OCI-LY7 (cell line): ENCODE data around the gene UGP2. TPM values are rescaled to one million over a fixed set of nuclear protein-coding genes. Genes with fewer than 3 reads are reported as not detected.

ENCODE experiments used
- BruUV-seq: library from RNA; stranded (reverse); fragments of 400-500 nt; replicated peaks from 2 replicates; lab custom pipeline; 2021; lab: Mats Ljungman, UMichigan
- CTCF ChIA-PET: fragments of 300-600 bp; sonication (Branson Sonifier 250); formaldehyde crosslinking; loops from one replicate; lab custom pipeline; 2022; ENCODE audit warnings: antibody characterized with exemption; ENCODE audit not compliant: unreplicated experiment; lab: Charles Lee
- POLR2A ChIA-PET: fragments of 300-600 bp; sonication (Branson Sonifier 250); formaldehyde crosslinking; loops from one replicate; lab custom pipeline; 2022; ENCODE audit warnings: antibody characterized with exemption; lab: Charles Lee
- DNase-seq: peaks from one replicate; pipeline ENCODE4 v3.0.0-alpha.2; 2015; ENCODE audit warnings: low spot score
- H2AFZ ChIP-seq: fragments of 200-600 bp; sonication (generic), shearing (Covaris generic); 2 replicates; pipeline ENCODE4 v1.6.1; 2014; ENCODE audit warnings: mild to moderate bottlenecking, antibody characterized with exemption, low read length, moderate library complexity
- H3K27ac ChIP-seq: fragments of 200-600 bp; sonication (generic); 2 replicates; pipeline ENCODE4 v1.5.1; 2014; ENCODE audit warnings: mixed run types, low read depth, mild to moderate bottlenecking, moderate library complexity, low read length, inconsistent platforms; ENCODE audit not compliant: poor library complexity, severe bottlenecking
- H3K36me3 ChIP-seq: fragments of 200-600 bp; sonication (generic); 2 replicates; pipeline ENCODE4 v1.6.1; 2014; ENCODE audit warnings: mild to moderate bottlenecking, antibody characterized with exemption, low read length, moderate library complexity, mixed read lengths; ENCODE audit not compliant: insufficient read depth
- H3K4me1 ChIP-seq: fragments of 200-600 bp; sonication (generic); 2 replicates; pipeline ENCODE4 v1.5.1; 2014; ENCODE audit warnings: mild to moderate bottlenecking, low read length; ENCODE audit not compliant: insufficient read depth, poor library complexity, severe bottlenecking
- H3K4me2 ChIP-seq: fragments of 200-600 bp; sonication (generic); 2 replicates; pipeline ENCODE4 v1.6.1; 2014; ENCODE audit warnings: mild to moderate bottlenecking, low read length
- H3K4me3 ChIP-seq: fragments of 200-600 bp; sonication (generic); 2 replicates; pipeline ENCODE4 v1.5.1; 2014; ENCODE audit warnings: mild to moderate bottlenecking, low read depth, low read length; ENCODE audit not compliant: poor library complexity, severe bottlenecking
- H3K79me2 ChIP-seq: fragments of 200-600 bp; sonication (generic); 2 replicates; pipeline ENCODE4 v1.6.1; 2016; ENCODE audit warnings: low read depth, mild to moderate bottlenecking, low read length, moderate library complexity, mixed read lengths; ENCODE audit not compliant: insufficient read depth
- H3K9me2 ChIP-seq: fragments of 200-600 bp; sonication (generic); 2 replicates; pipeline ENCODE4 v1.6.1; 2016; ENCODE audit warnings: mild to moderate bottlenecking, low read length, mixed read lengths; ENCODE audit not compliant: insufficient read depth
- H3K9me3 ChIP-seq: fragments of 200-600 bp; sonication (generic); 2 replicates; pipeline ENCODE4 v1.6.1; 2014; ENCODE audit warnings: mild to moderate bottlenecking, mixed run types, low read length, mixed read lengths
- H4K20me1 ChIP-seq: fragments of 200-600 bp; sonication (generic); 2 replicates; pipeline ENCODE4 v1.6.1; 2014; ENCODE audit warnings: mild to moderate bottlenecking, antibody characterized with exemption, low read length, moderate library complexity, mixed read lengths; ENCODE audit not compliant: insufficient read depth
- CTCF ChIP-seq: fragments of 200-600 bp; sonication (generic); conservative IDR thresholded peaks from 2 replicates; pipeline ENCODE4 v1.5.1; 2014; ENCODE audit warnings: mild to moderate bottlenecking, antibody characterized with exemption, low read length, moderate library complexity, mixed read lengths
- EZH2phosphoT487 ChIP-seq: fragments of 200-600 bp; sonication (generic); IDR thresholded peaks from 2 replicates; pipeline ENCODE4 v1.6.1; 2018; ENCODE audit warnings: low read depth, borderline replicate concordance, mild to moderate bottlenecking, mixed run types, antibody characterized with exemption, low read length, moderate library complexity, mixed read lengths
- intact Hi-C: fragments of 100-400 bp; cut with micrococcal nuclease; formaldehyde crosslinking; loops from one replicate; pipeline ENCODE4 v1.10.0; 2022; ENCODE audit not compliant: unreplicated experiment
- total RNA-seq, 2 experiments: library from RNA; depleted of rRNA in 1 of 2; stranded (reverse); fragments of >200 nt in 1 of 2; shearing (Covaris generic) in 1 of 2; gene quantifications; 2 replicates each; pipeline ENCODE4 v1.2.3, GENCODE V29; 2014 to 2022

UGP2 gene
- total RNA-seq, 2 experiments from 2014 or later: 53.7 to 71.4 TPM

DNA sequence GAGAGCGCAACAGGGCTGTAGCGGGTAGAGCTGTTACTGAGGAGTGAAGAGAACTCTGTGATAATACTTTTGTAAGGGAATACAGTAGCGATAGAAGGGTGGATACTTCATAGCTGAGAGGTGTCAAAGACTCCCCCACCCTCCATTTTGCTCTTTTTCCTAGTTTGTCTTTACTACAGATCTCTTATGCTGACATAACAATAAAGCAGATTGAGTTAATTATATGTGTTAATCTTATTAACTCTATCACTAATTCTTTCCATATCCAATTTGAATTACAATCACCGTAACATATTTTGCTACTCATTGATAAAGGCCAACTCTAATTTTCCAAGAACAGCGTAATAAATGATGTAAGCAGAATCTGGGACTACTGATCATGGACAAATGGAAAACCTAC is 57.1 kb downstream of the UGP2 start:
- Histone ChIP-seq H3K9me2 (no peaks in the 10 kb centered on the region), H3K36me3 (peaks cover 88% of the 10 kb centered on the region), H3K79me2 (no peaks in the 10 kb centered on the region), H2AFZ (no peak overlapping the region), H3K4me1 (no peaks in the 10 kb centered on the region), H3K4me2 (no peak overlapping the region), H3K4me3 (no peak overlapping the region), H3K9me3 (peaks cover 16% of the 10 kb centered on the region), H4K20me1 (no peaks in the 10 kb centered on the region), H3K27ac (no peak overlapping the region)
- ChIA-PET CTCF (no interaction called here), POLR2A (interaction anchor here (0.9 to 1.9 kb wide), 3 partner anchors 9 to 30 kb away, joined by 3 to 4 read pairs (median 4); no protein-coding TSS in a partner anchor)
- BruUV-seq: no TSS peak
- intact Hi-C loops: no loop called here
- TF ChIP-seq EZH2phosphoT487: no peak
- DNase-seq: no peak

GRCh38 chr2:63899639-63900038 is 57.9 kb downstream of the UGP2 start:
- peaks cover 16% of the 10 kb centered on the region for H3K9me3 ChIP-seq
- H3K36me3 ChIP-seq: peaks cover 83% of the 10 kb centered on the region
- no TSS peak for BruUV-seq
- TF ChIP-seq CTCF (no peak), EZH2phosphoT487 (no peak)
- no peaks in the 10 kb centered on the region for H3K9me2 ChIP-seq
- H3K79me2 ChIP-seq: no peaks in the 10 kb centered on the region
- no peak overlapping the region for H3K4me2 ChIP-seq
- no peak for DNase-seq
- no peak overlapping the region for H2AFZ ChIP-seq
- no peak overlapping the region for H3K4me3 ChIP-seq
- CTCF ChIA-PET: no interaction called here
- H4K20me1 ChIP-seq: no peaks in the 10 kb centered on the region
- no peaks in the 10 kb centered on the region for H3K4me1 ChIP-seq
- intact Hi-C loops: no loop called here
- POLR2A ChIA-PET: interaction anchor here (0.6 to 1.9 kb wide), 5 partner anchors 9 to 37 kb away, joined by 3 to 6 read pairs (median 4); no protein-coding TSS in a partner anchor
- no peak overlapping the region for H3K27ac ChIP-seq

- Histone ChIP-seq H3K79me2 (no peaks in the 10 kb centered on the region), H3K9me3 (peaks cover 29% of the 10 kb centered on the region), H3K27ac (no peak overlapping the region), H3K4me2 (no peak overlapping the region), H3K4me3 (no peak overlapping the region), H3K36me3 (peaks cover 83% of the 10 kb centered on the region), H3K9me2 (no peaks in the 10 kb centered on the region), H3K4me1 (no peaks in the 10 kb centered on the region), H4K20me1 (no peaks in the 10 kb centered on the region), H2AFZ (no peak overlapping the region)
- intact Hi-C loops: no loop called here
- no peak for DNase-seq
- TF ChIP-seq EZH2phosphoT487: no peak
- TF ChIP-seq CTCF: no peak
- POLR2A ChIA-PET: no interaction called here
- CTCF ChIA-PET: no interaction called here
- BruUV-seq: no TSS peak
Measured at GRCh38 chr2:63902149-63902548, 60.5 kb downstream of the UGP2 start.
